EH (cell line): ENCODE results near the gene HNMT.
"Not testable (repeated sequence)": the region's sequence is repeated elsewhere in the genome, so short reads cannot be mapped to it uniquely, and the experiment has no call there.

Source experiments
- DNase-seq: peaks from one replicate; pipeline ENCODE4 v3.0.0-alpha.2; 2015; ENCODE audit warnings: low read depth

The HNMT gene

GRCh38 chr2:137964066-137964858 is at the start of gene HNMT:
Gene HNMT, plus strand, starts transcription at chr2:137964473. Its CDS starts 19 bp downstream, at chr2:137964492.
- DNase-seq: peak; percentile 85

- DNase-seq: no peak
Observed at GRCh38 chr2:137921105-137921880, 43.0 kb upstream of the HNMT start.

- DNase-seq: not testable (repeated sequence)
Observed at GRCh38 chr2:137922171-137922570, 42.1 kb upstream of the HNMT start.

- peak; percentile 2 for DNase-seq
Observed at GRCh38 chr2:137924019-137924418, 40.3 kb upstream of the HNMT start.

- DNase-seq: no peak
Observed at GRCh38 chr2:137925599-137925998, 38.7 kb upstream of the HNMT start.

- DNase-seq: no peak
Observed at GRCh38 chr2:137927846-137928245, 36.4 kb upstream of the HNMT start.

GRCh38 chr2:137928547-137929518 is 35.4 kb upstream of the HNMT start:
- DNase-seq: peak; percentile 73

GRCh38 chr2:137929519-137929916 is 34.8 kb upstream of the HNMT start:
- no peak for DNase-seq

GRCh38 chr2:137930146-137930545 is 34.1 kb upstream of the HNMT start:
- no peak for DNase-seq

GRCh38 chr2:137935591-137935990 is 28.7 kb upstream of the HNMT start:
- no peak for DNase-seq

GRCh38 chr2:137937246-137937645 is 27.0 kb upstream of the HNMT start:
- DNase-seq: no peak

- DNase-seq: peak; percentile 10
Observed at GRCh38 chr2:137937778-137938177, 26.5 kb upstream of the HNMT start.

GRCh38 chr2:137938204-137938603 is 26.1 kb upstream of the HNMT start:
- DNase-seq: peak; percentile 41

- no peak for DNase-seq
Observed at GRCh38 chr2:137939026-137939425, 25.2 kb upstream of the HNMT start.

GRCh38 chr2:137940154-137940553 is 24.1 kb upstream of the HNMT start:
- DNase-seq: no peak

- DNase-seq: no peak
Observed at GRCh38 chr2:137942037-137942832, 22.0 kb upstream of the HNMT start.

- no peak for DNase-seq
Observed at GRCh38 chr2:137942833-137943677, 21.2 kb upstream of the HNMT start.

- no peak for DNase-seq
Observed at GRCh38 chr2:137943678-137944347, 20.5 kb upstream of the HNMT start.

- no peak for DNase-seq
Observed at GRCh38 chr2:137944714-137945113, 19.6 kb upstream of the HNMT start.

- DNase-seq: no peak
Observed at GRCh38 chr2:137945229-137945628, 19.0 kb upstream of the HNMT start.
